Lung (tissue), 12 donors: ENCODE measurements around the gene ACP7. TPM values are rescaled to one million over a fixed set of nuclear protein-coding genes. Genes with fewer than 3 reads are reported as not detected.
"Not testable (repeated sequence)": the region's sequence is repeated elsewhere in the genome, so short reads cannot be mapped to it uniquely, and the experiment has no call there.

Experiments used
- ATAC-seq: fragments of 200-7000 bp; cut with Tn5 transposase; one replicate; pipeline ENCODE4 v1.9.1; 2020; ENCODE audit warnings: moderate number of reproducible peaks; ENCODE audit not compliant: insufficient read depth, low FRiP score
- DNase-seq, 3 donors: peaks; one replicate each; pipeline ENCODE4 v3.0.0-alpha.2; 2013 to 2017
- H3K27ac ChIP-seq, 2 donors: one replicate each; pipeline ENCODE4 v1.5.1; 2013; ENCODE audit warnings: mild to moderate bottlenecking in 2 of 2, moderate library complexity in 2 of 2, control low read depth in 1 of 2, inconsistent platforms in 1 of 2, low read depth in 1 of 2, low read length in 1 of 2
- H3K27me3 ChIP-seq, 3 donors: one replicate each; pipeline ENCODE4 v1.5.1; 2013; ENCODE audit warnings: low read length in 2 of 3; ENCODE audit not compliant: control insufficient read depth in 3 of 3, insufficient read depth in 3 of 3
- H3K36me3 ChIP-seq, 4 donors: one replicate each; pipeline ENCODE4 v1.5.1; 2013; ENCODE audit warnings: low read length in 4 of 4, mild to moderate bottlenecking in 1 of 4, moderate library complexity in 1 of 4; ENCODE audit not compliant: control insufficient read depth in 4 of 4, insufficient read depth in 4 of 4
- H3K4me1 ChIP-seq, 5 donors: one replicate each; pipeline ENCODE4 v1.5.1; 2013; ENCODE audit warnings: low read length in 5 of 5, mild to moderate bottlenecking in 2 of 5, moderate library complexity in 1 of 5; ENCODE audit not compliant: control insufficient read depth in 5 of 5, insufficient read depth in 5 of 5
- H3K4me3 ChIP-seq: one replicate; pipeline ENCODE4 v1.5.1; 2013; ENCODE audit warnings: mild to moderate bottlenecking, control low read depth, moderate library complexity
- H3K9ac ChIP-seq, 2 donors: one replicate each; pipeline ENCODE4 v1.5.1; 2013; ENCODE audit warnings: low read length in 2 of 2, control low read depth in 1 of 2; ENCODE audit not compliant: insufficient read depth in 1 of 2
- H3K9me3 ChIP-seq, 4 donors: one replicate each; pipeline ENCODE4 v1.5.1; 2013; ENCODE audit warnings: low read length in 3 of 4, mild to moderate bottlenecking in 1 of 4, moderate library complexity in 1 of 4; ENCODE audit not compliant: control insufficient read depth in 4 of 4, insufficient read depth in 3 of 4
- CTCF ChIP-seq: IDR thresholded peaks from 2 replicates; pipeline ENCODE4 v1.5.1; 2012; ENCODE audit warnings: mild to moderate bottlenecking; ENCODE audit errors: control extremely low read depth, extremely low read depth
- WGBS, 2 donors: extraction: QIAGEN DNeasy Blood & Tissue Kit; methylation state at CpG; one replicate each; pipeline ENCODE4 v1.1.7; 2013; 5-methylcytosine and 5-hydroxymethylcytosine counted together
- polyA plus RNA-seq, 2 donors: library from polyadenylated mRNA; stranded (reverse); fragments of 200-250 nt; gene quantifications; one replicate each; pipeline ENCODE4 v1.2.1, GENCODE V29; 2013
- total RNA-seq, 2 donors: library from RNA; depleted of rRNA in 1 of 2; stranded (reverse); fragments of >200 nt in 1 of 2; gene quantifications; one replicate each; pipeline ENCODE4 v1.2.1, GENCODE V29; 2014 to 2021
- donor health status: control.
- donor health status: control.
- donor health status: Bipolar disorder and iron deficiency.
- donor health status: healthy.
- donor health status: DM: yes; HTN: yes; CAD: no.

ACP7 gene
- total and polyA plus RNA-seq, 4 donors, result 0.03 TPM; not detected in 3

- Histone ChIP-seq H3K4me3 (no peak overlapping the region), H3K36me3 (peaks cover 0 to 1% (median 0%) of the 10 kb centered on the region in 4 donors), H3K9ac (no peak overlapping the region), H3K27me3 (no peaks in the 10 kb centered on the region), H3K27ac (peak overlapping the region in 1 of 2 donors; percentile 45), H3K9me3 (no peaks in the 10 kb centered on the region), H3K4me1 (peaks cover 8 to 44% (median 28%) of the 10 kb centered on the region in 5 donors)
- TF ChIP-seq CTCF, result no peak
- DNase-seq (no peak), ATAC-seq (no peak)
- WGBS, 2 donors, result 83 to 87% methylated on average over 5 of the region's 5 CpGs
These were observed 56.4 kb downstream of the ACP7 start for GRCh38 chr19:39140594-39140993.

- Histone ChIP-seq H3K9me3 (no peaks in the 10 kb centered on the region), H3K4me1 (peaks cover 8 to 45% (median 30%) of the 10 kb centered on the region in 5 donors), H3K36me3 (no peaks in the 10 kb centered on the region), H3K27me3 (no peaks in the 10 kb centered on the region), H3K4me3 (no peak overlapping the region), H3K9ac (no peak overlapping the region), H3K27ac (peak overlapping the region in 1 of 2 donors; percentile 26)
- no peak for ATAC-seq
- DNase-seq, result no peak
- whole genome bisulfite sequencing, 2 donors, result 54 to 70% methylated on average over 11 of the region's 11 CpGs
- no peak for TF ChIP-seq CTCF
These were observed 57.8 kb downstream of the ACP7 start for GRCh38 chr19:39141929-39142328.

GRCh38 chr19:39142630-39143029 lies 58.5 kb downstream of the ACP7 start:
- Histone ChIP-seq H3K9ac (no peak overlapping the region), H3K27me3 (no peaks in the 10 kb centered on the region), H3K27ac (peak overlapping the region in 1 of 2 donors; percentile 37), H3K4me3 (no peak overlapping the region), H3K9me3 (no peaks in the 10 kb centered on the region), H3K36me3 (no peaks in the 10 kb centered on the region), H3K4me1 (peaks cover 8 to 45% (median 30%) of the 10 kb centered on the region in 5 donors)
- no peak for TF ChIP-seq CTCF
- peak in 1 of 3 donors; percentile 9 for DNase-seq
- no peak for ATAC-seq
- 43 to 74% methylated on average over 5 of the region's 5 CpGs for WGBS, 2 donors

- not testable (repeated sequence) for ATAC-seq, H3K9ac ChIP-seq, DNase-seq, H3K27me3 ChIP-seq, H3K4me3 ChIP-seq, H3K36me3 ChIP-seq, H3K9me3 ChIP-seq
- H3K4me1 ChIP-seq, result peaks cover 8 to 38% (median 25%) of the 10 kb centered on the region in 5 donors
- H3K27ac ChIP-seq, result peak overlapping the region in 1 of 2 donors; percentile 69
- 72 to 81% methylated on average over 5 of the region's 5 CpGs for WGBS, 2 donors
These were observed 59.7 kb downstream of the ACP7 start for GRCh38 chr19:39143757-39144289.
